ENCODE measurements around the gene TPST2. TPM values are rescaled to one million over a fixed set of nuclear protein-coding genes. Genes with fewer than 3 reads are reported as not detected.
A peak's percentile ranks its signal among the peaks of the same experiment; 100 is the strongest.

TPST2 gene
- total RNA-seq, 1 donor from 2014 or later, result 26.2 TPM

DNA sequence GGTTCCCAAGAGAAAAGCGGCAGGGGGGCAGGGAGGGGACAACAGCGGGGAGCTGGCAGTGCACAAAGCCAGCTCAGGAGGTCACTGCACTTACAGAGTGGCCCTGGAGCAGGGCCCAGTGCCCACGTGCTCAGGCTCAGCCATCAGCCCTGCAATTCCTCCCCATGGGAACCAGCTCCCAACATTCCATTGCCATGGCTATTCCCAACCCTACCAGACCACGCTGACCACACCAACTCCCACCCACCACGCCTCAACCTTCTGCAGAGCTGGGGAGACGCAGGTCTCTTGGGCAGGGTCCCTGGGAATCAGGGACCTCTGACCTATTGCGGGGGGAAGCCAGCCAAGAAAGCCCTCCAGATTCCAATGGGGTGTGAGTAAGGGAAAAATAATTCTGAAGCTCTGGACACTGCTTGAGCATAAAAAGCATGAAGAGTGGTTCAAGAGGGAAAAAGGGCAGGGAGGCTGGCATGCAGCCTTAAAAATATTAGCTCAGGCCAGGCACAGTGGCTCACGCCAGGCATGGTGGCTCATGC, 39.4 kb downstream of the TPST2 start:
- TF ChIP-seq, protein P1, sequence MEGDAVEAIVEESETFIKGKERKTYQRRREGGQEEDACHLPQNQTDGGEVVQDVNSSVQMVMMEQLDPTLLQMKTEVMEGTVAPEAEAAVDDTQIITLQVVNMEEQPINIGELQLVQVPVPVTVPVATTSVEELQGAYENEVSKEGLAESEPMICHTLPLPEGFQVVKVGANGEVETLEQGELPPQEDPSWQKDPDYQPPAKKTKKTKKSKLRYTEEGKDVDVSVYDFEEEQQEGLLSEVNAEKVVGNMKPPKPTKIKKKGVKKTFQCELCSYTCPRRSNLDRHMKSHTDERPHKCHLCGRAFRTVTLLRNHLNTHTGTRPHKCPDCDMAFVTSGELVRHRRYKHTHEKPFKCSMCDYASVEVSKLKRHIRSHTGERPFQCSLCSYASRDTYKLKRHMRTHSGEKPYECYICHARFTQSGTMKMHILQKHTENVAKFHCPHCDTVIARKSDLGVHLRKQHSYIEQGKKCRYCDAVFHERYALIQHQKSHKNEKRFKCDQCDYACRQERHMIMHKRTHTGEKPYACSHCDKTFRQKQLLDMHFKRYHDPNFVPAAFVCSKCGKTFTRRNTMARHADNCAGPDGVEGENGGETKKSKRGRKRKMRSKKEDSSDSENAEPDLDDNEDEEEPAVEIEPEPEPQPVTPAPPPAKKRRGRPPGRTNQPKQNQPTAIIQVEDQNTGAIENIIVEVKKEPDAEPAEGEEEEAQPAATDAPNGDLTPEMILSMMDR (IDR thresholded peaks at IDR 0.05; ENCODE audit: insufficient read depth, low read length, poor library complexity, severe bottlenecking), result no peak
- Histone ChIP-seq H3K36me3 (ENCODE audit: control insufficient read depth, insufficient read depth, low read length) (no peaks in the 10 kb centered on the region), H3K4me3 (ENCODE audit: low read depth, low read length) (no peak overlapping the region), H3K27me3 (ENCODE audit: control insufficient read depth, insufficient read depth, low read length) (no peaks in the 10 kb centered on the region)
- peak; percentile 56 for DNase-seq (ENCODE audit: low read depth)

DNA sequence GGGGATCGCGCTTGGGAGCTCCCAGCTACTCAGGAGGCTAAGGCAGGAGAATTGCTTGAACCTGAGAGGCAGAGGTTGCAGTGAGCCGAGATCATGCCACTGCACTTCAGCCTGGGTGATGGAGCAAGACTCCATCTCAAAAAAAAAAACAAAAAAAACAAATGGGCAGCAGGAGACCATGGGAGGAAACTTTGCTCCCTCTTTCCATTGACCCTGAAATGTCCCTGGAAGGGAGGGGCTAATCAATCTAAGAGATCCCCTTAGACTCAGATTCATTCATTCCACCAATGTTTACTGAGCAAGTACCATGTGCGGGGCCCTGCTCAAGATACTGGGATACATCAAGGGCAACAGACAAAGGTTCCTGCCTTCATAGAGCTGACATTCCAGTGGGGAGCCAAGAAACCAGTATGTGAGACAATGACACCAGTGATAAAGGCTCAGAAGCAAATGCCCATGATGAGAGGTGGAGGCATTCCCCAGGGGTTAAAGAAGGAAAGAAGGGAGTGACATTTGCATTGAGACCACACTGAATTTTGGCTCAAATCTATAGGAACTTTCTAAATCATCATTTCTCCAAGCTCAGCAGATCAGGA, 39.9 kb downstream of the TPST2 start:
- no peak overlapping the region for H3K4me3 ChIP-seq (ENCODE audit: low read depth, low read length)
- no peak for DNase-seq (ENCODE audit: low read depth)
- no peaks in the 10 kb centered on the region for H3K27me3 ChIP-seq (ENCODE audit: control insufficient read depth, insufficient read depth, low read length)
- TF ChIP-seq, protein P1 (IDR thresholded peaks at IDR 0.05; ENCODE audit: insufficient read depth, low read length, poor library complexity, severe bottlenecking), result no peak
- H3K36me3 ChIP-seq (ENCODE audit: control insufficient read depth, insufficient read depth, low read length), result no peaks in the 10 kb centered on the region

- H3K4me3 ChIP-seq (ENCODE audit: low read depth, low read length), result no peak overlapping the region
- no peak for DNase-seq (ENCODE audit: low read depth)
- TF ChIP-seq, protein P1 (IDR thresholded peaks at IDR 0.05; ENCODE audit: insufficient read depth, low read length, poor library complexity, severe bottlenecking), result no peak
- no peaks in the 10 kb centered on the region for H3K27me3 ChIP-seq (ENCODE audit: control insufficient read depth, insufficient read depth, low read length)
- no peaks in the 10 kb centered on the region for H3K36me3 ChIP-seq (ENCODE audit: control insufficient read depth, insufficient read depth, low read length)
These were observed 40.9 kb downstream of the TPST2 start for GRCh38 chr22:26548984-26549383.

GRCh38 chr22:26548303-26548702, 41.6 kb downstream of the TPST2 start:
- Histone ChIP-seq H3K36me3 (ENCODE audit: control insufficient read depth, insufficient read depth, low read length) (no peaks in the 10 kb centered on the region), H3K27me3 (ENCODE audit: control insufficient read depth, insufficient read depth, low read length) (no peaks in the 10 kb centered on the region), H3K4me3 (ENCODE audit: low read depth, low read length) (no peak overlapping the region)
- TF ChIP-seq, protein P1 (IDR thresholded peaks at IDR 0.05; ENCODE audit: insufficient read depth, low read length, poor library complexity, severe bottlenecking), result no peak
- no peak for DNase-seq (ENCODE audit: low read depth)

DNA sequence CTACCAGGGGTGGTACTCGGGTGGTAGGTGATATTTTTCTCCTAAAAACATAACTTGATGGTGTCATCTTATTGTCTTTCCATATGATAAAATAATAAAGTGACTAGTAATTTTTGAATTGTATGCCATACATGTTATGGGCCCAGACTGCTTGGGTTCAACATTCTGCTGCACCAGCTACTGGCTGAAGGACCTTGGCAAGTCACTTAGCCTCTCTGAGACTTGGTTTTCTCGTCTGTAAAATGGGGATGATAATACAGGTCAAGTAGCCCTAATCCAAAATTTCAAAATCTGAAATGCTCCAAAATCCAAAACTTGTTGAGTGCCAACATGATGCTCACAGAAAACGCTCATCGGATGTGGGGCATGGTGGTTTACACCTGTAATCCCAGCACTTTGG, 42.1 kb downstream of the TPST2 start:
- Histone ChIP-seq H3K4me3 (ENCODE audit: low read depth, low read length) (no peak overlapping the region), H3K27me3 (ENCODE audit: control insufficient read depth, insufficient read depth, low read length) (no peaks in the 10 kb centered on the region), H3K36me3 (ENCODE audit: control insufficient read depth, insufficient read depth, low read length) (no peaks in the 10 kb centered on the region)
- DNase-seq (ENCODE audit: low read depth), result no peak
- TF ChIP-seq, protein P1 (IDR thresholded peaks at IDR 0.05; ENCODE audit: insufficient read depth, low read length, poor library complexity, severe bottlenecking), result no peak

- no peak for DNase-seq (ENCODE audit: low read depth)
- H3K36me3 ChIP-seq (ENCODE audit: control insufficient read depth, insufficient read depth, low read length), result no peaks in the 10 kb centered on the region
- TF ChIP-seq, protein P1 (IDR thresholded peaks at IDR 0.05; ENCODE audit: insufficient read depth, low read length, poor library complexity, severe bottlenecking), result no peak
These were observed 42.5 kb downstream of the TPST2 start for GRCh38 chr22:26547426-26547825.

More at GRCh38 chr22:26547426-26547825, 42.5 kb downstream of the TPST2 start:
- Histone ChIP-seq H3K27me3 (ENCODE audit: control insufficient read depth, insufficient read depth, low read length) (no peaks in the 10 kb centered on the region), H3K4me3 (ENCODE audit: low read depth, low read length) (no peak overlapping the region)
